Prostate gland (tissue), 2 donors: ENCODE measurements around the gene SHISAL2B.

Source experiments
- CTCF ChIP-seq, 4 experiments: fragments of 200-600 bp in 2 of 4; fragments of 450-650 bp in 2 of 4; sonication (generic) in 2 of 4; IDR thresholded peaks; 1 replicate in 3 of 4; 2 replicates in 1 of 4; pipeline ENCODE4 v1.5.1; 2016 to 2019; ENCODE audit warnings: antibody characterized with exemption in 4 of 4, mild to moderate bottlenecking in 2 of 4, moderate library complexity in 2 of 4
- POLR2A ChIP-seq: fragments of 450-650 bp; IDR thresholded peaks from one replicate; pipeline ENCODE4 v1.6.1; 2016; ENCODE audit warnings: antibody characterized with exemption, mild to moderate bottlenecking
- POLR2AphosphoS5 ChIP-seq: sonication (generic); formaldehyde crosslinking; IDR thresholded peaks from one replicate; pipeline ENCODE4 v1.6.1; 2017; ENCODE audit warnings: antibody characterized with exemption

GRCh38 chr5:64742411-64742810, 52.1 kb downstream of the SHISAL2B start:
- TF ChIP-seq CTCF (IDR thresholded peaks at IDR 0.05), result no peak
- no peak for TF ChIP-seq POLR2A
- TF ChIP-seq POLR2AphosphoS5, result no peak
